A673 (cell line): ENCODE measurements around the gene LAMA5.

Experiments used
- EZH2 ChIP-seq: fragments of 200-600 bp; sonication (generic); IDR thresholded peaks from 2 replicates; pipeline ENCODE4 v1.6.1; 2017; ENCODE audit warnings: borderline replicate concordance, low read depth, mild to moderate bottlenecking, mixed read lengths, antibody characterized with exemption, low read length; ENCODE audit not compliant: poor library complexity, severe bottlenecking
- TF ChIP-seq, protein P1 (sequence below): fragments of 300-800, 200-600 bp; sonication (generic); conservative IDR thresholded peaks from 2 replicates; pipeline ENCODE4 v1.5.1; 2017; ENCODE audit warnings: low read depth, mild to moderate bottlenecking, antibody characterized with exemption, low read length, moderate library complexity, mixed read lengths

DNA sequence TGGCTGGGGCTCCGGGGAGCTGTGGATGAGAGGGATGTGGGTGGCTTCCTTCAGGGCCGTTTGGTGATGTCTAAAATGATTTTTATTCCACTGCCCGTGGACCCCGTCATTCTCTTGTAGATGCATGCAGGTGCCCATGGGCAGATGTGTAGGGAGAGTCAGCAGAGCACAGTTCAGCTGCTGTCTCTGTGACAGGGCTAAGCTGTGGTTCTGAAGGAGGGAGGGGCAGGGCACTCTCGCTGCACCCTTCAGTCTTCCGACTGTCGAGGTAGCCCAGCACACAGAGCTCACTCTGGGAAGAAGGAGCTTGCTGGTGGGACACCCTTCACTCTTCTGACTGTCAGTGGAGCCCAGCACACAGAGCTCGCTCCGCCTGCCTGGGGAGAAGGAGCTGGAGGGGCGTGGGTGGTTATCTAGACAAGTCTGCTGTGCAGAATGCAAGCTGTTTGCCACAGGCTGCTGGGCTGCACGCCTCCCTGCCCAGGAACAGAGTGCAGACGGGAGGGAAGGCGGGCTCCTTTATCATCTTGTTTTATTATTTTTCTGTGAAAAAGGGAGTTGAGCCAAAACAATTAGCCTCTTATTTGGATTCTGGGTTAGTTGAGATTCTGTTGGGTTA is 92.7 kb downstream of the LAMA5 start:
- TF ChIP-seq, protein P1, sequence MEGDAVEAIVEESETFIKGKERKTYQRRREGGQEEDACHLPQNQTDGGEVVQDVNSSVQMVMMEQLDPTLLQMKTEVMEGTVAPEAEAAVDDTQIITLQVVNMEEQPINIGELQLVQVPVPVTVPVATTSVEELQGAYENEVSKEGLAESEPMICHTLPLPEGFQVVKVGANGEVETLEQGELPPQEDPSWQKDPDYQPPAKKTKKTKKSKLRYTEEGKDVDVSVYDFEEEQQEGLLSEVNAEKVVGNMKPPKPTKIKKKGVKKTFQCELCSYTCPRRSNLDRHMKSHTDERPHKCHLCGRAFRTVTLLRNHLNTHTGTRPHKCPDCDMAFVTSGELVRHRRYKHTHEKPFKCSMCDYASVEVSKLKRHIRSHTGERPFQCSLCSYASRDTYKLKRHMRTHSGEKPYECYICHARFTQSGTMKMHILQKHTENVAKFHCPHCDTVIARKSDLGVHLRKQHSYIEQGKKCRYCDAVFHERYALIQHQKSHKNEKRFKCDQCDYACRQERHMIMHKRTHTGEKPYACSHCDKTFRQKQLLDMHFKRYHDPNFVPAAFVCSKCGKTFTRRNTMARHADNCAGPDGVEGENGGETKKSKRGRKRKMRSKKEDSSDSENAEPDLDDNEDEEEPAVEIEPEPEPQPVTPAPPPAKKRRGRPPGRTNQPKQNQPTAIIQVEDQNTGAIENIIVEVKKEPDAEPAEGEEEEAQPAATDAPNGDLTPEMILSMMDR: no peak
- no peak for TF ChIP-seq EZH2
